SH-SY5Y (cell line): Measurements from ENCODE around the gene SORCS1.

Experiments
- GATA2 ChIP-seq: IDR thresholded peaks from 2 replicates; pipeline ENCODE4 v1.6.1; 2011; ENCODE audit warnings: mild to moderate bottlenecking, low read depth, low read length
- GATA3 ChIP-seq: IDR thresholded peaks from 2 replicates; pipeline ENCODE4 v1.6.1; 2011; ENCODE audit warnings: low read depth, mild to moderate bottlenecking, low read length, moderate library complexity

DNA sequence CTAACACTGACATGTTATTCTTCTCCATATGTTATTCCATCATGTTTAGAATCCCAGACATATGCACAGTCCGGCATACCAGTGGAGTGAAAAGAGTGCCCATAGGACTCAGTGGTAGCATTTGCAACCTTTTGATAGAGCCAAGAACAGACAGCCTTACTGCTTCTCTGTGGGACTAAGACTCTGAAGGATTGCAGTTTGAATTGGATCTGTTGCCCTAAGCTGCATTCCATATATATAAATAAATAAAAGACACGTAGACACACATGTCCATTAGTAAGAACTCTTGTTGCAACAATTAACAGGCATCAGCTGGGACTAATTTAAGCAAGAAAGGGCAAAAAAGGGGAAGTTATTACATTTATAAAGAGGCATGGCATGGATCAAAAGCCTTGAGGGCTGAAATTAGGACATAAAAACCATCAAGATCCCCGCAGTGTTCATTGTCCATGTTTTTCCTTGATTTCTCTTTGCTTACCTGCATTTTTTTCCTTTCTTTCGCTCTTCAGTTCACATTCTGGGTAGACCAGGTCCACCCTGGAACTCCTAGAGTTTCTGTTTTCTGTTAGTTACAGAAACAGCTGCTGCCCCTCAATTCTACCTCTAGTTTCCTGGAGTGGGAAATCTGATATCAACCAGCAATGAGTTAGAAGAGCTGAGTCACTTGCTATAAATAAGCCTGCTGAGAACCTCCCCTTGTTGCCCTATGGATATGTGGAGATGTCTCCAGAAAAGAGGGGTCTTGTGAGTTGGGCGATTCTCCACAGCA, 132.4 kb downstream of the SORCS1 start:
- TF ChIP-seq GATA2 (peak; percentile 18; the same call in 1 of the 2 replicates), GATA3 (no peak)
